HG02973 (cell line): ENCODE results near the gene OR6X1.
A peak's percentile ranks its signal among the peaks of the same experiment; 100 is the strongest.
"Not testable (repeated sequence)": the region's sequence is repeated elsewhere in the genome, so short reads cannot be mapped to it uniquely, and the experiment has no call there.

Experiments used
- ATAC-seq: cut with Tn5 transposase; IDR thresholded peaks from one replicate; pipeline ENCODE4 v1.9.1; 2021; ENCODE audit warnings: moderate library complexity; ENCODE audit not compliant: unreplicated experiment

OR6X1 gene

DNA sequence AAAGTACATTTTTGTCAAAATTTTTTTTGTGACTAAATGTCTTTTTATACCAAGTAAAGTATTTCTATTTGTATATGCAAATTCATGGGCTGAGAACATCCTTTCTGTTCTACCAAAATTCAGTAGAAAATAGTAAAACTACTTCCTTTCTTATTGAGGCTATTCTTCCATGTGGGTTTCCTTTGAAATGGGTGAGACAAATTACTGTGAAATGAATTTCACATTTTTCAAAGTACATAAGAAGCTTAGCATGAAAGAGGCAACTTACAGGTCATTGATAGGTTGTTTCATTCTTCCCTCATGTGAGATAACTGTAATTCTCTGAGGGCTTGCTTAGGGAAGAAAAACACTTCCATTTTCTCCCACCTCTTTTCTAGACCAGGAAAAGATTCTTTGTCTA lies 1.0 kb upstream of the OR6X1 start:
- no peak for ATAC-seq

DNA sequence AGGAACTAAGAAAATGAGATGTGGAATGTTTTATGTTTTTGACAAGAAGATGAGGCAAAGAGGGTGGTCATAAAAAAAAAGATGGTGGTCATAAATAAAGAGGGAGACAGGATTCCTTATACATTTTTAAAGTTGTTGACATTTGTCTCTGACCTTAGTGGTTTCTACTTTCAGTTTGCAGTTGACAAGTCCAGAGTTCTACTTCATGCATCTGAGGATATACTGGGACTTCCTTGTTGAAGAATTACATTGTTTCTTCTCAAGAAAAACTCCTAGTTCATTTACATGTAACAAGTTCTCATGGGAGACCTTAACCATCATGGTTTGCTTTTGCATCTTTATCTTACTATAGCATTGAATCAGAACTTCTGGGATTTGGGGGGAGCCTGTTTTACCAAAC lies 1.2 kb downstream of the OR6X1 start:
- ATAC-seq: no peak

DNA sequence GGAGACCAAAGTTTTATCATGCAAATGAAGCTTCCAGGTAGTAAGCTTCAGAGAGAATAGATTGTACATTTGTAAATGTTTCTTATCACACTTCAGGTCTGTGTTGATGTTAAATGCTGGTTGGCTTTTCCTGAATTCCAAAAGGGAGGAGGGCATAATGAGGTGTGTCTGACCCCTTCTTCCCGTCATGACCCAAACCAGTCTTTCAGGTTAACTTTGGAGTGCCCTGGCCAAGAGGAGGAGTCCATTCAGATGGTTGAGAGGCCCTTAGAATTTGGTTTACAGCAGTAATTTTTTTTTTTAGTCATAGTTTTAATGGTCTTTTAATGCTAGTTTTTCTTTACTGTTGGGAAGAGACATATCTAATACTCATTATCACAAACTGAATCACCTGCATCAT lies 2.5 kb downstream of the OR6X1 start:
- ATAC-seq: no peak

DNA sequence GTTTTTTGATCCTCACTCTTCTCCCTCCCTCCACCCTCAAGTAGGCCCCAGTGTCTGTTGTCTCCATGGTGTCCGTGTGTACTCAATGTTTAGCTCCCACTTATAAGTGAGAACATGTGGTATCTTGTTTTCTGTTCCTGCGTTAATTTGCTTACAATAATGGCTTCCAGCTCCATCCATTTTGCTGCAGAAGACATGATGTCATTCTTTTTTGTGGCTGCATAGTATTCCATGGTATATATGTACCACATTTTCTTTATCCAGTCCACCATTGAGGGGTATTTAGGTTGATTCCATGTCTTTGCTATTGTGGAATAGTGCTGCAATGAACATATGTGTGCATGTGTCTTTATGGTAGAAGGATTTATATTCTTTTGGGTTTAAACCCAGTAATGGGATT lies 6.0 kb downstream of the OR6X1 start:
- not testable (repeated sequence) for ATAC-seq

DNA sequence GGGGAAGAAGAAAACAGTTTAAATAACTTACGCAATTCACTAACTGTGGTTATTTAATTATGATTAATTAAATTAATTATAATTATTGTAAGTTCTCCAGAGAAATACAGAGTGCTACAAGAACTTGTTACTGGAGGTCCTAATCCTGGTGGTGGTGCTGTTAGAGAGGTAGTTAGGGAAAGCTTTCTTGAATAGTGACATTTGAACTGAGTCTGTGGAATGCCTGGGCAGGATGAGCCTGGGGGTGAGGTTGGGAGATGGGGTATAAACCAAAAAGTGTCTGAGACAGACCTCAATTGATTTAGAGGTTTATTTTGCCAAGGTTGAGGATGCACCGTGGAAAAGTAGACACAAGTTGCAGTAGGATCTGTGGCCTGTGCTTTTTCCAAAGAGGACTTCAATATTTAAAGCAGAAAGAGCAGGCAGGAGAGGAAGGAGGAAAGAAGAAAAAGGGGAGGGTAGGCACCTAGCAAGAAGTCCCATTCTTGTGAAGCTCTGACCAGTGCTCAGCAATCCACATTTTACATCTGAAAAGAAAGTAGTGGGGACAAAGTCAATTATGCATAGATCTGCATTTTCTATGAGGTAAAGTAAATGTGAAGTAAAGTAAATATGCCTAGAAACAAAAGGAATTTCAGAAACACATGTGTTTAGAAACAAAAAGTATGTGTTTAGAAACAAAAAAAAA lies 8.4 kb downstream of the OR6X1 start:
- ATAC-seq: no peak

DNA sequence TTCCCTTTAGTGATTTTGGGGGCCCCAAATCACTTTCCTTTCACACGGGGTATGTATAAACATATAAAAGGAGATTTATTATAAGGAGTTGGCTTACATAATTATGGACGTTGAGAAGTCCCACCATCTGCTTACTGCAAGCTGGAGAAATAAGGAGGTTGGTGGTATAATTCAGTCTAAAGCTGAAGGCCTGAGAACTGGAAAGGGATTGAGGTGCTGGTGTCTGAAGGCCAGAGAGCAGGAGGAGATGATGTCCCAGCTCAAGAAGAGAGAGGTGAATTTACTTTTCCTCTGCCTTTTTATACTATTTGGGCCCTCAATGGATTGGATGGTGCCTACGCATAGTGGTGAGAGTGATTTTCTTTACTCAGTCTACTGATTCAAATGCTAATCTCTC lies 11.6 kb downstream of the OR6X1 start:
- no peak for ATAC-seq

DNA sequence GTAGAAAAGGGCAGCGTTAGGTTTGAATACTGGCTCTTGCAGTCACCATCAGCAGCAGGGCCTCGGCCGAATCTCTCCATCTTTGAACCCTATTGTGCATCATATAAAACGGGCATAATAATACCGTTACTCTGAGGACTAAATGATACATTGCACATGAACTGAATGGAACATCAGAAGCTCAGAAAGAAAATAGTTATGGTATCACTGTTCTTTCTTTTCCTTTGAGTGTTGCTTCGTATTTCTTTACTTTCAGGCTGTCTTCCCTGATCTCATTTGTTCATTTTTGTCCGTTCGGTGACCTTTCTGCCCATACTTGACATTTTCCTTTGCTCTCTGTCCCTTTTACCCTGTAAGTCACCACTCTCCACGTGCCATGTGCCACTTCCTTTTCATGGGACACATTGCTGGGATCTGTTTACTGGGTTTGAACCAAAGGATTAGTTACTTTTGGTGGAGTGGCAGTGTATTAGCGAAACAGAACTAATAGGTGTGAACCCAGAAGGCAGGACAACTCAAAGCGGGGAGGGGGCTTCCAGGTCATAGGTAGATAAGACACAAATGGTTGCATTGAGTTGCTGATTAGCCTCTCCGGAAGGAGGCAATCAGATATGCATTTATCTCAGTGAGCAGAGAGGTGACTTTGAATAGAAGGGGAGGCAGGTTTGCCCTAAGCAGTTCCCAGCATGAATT lies 12.1 kb downstream of the OR6X1 start:
- ATAC-seq: no peak

DNA sequence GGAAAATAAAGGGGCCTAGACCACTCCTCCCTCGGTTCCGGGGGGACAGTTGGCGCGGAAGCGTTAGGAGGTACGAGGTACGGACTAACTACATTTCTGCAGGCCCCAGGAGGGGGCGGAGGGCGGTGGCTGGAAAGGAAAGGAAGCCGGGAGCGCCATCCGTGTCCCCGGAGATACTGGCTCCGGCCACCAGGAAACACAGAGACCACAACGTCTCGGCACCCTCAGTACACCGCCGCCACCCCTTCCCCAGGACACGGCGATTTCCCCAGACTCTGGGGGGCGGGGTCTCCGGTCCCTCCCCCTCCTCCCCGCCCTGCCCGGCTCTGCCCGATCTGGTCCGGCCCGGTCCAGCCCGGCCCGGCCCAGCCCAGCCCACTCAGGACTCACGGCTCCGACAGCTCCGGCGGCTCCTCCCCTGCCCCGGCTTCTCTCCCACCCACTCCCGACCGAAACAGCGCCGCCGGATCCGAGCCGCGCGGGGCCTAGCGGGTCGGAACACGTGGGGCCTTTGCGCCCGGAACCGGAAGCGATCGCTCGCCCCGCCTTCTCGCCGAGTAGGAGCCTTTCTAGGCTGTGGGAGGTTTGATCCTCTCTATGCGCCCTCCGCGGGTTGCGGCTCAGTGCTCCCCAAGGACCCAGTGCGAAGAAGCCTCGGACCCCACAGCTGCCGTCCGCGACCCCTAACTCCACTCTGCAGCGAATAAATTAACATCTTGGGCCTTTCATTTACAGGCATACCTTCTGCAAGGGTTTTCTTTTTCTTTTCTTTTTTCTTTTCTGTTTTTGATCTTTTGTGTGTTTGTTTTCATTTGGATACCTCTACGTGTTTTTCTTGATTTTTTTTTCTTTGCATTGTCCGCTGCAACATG lies 12.9 kb downstream of the OR6X1 start, which contains the start of gene ZNF202:
Gene ZNF202 (minus strand): TSS at position 502 of the 872 bp plus-strand sequence. CDS start 10,772 bp downstream, outside the sequence.
- peak; percentile 98 for ATAC-seq

DNA sequence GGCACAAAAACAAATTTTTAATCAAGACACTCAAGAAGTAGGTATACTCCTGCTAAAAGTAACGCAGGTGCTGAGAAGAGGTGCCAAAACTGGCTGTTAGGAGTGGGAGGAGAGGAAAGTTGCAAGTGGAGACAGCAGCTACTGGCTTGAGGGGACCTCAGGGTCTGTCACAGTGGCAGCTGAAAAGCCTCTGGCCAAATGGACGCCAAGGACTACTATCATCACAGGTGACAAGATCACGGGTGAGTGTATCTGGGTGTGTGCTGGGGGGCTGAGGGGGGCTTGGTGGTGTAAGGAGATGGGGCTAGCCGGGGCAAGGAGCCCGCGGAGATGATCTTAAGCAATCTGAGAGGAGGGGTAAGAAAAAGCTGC lies 13.5 kb downstream of the OR6X1 start:
- ATAC-seq: no peak

DNA sequence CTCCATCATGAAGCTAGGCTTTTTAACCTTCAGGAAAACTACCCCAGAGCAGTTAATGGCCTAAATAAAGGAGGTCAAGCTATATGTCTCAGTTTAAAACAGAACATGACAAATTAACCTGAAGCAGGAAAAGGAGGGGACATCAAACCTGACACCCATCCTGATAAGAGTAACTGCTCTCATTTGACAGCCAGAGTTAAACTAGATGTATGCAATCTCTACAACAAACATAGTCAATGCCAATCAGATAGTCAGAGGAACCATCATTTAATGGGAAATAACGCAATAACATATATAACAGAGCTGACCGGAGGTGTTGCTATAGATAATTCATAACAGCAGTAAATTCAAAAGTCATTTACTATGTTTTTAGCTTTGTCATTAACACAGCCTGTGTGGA lies 15.9 kb downstream of the OR6X1 start:
- ATAC-seq: no peak

DNA sequence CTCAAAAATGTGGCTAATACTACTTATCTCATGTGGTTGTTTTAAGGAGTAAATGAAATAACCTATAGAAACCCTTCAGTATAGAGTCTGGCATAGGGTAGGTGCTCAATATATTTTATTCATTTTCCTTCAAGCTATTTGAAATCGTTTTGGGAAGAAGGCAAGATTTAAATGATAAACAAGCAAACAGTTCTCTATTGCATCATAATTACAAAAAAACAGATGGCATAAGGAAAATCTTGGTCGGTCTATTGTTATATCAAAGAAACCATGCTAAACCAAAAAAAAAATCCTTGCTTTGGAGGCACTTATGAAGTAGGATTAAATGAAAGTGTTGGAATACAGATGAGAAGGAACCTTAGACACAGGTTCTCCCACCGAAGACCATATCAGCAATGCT lies 17.5 kb downstream of the OR6X1 start:
- no peak for ATAC-seq

DNA sequence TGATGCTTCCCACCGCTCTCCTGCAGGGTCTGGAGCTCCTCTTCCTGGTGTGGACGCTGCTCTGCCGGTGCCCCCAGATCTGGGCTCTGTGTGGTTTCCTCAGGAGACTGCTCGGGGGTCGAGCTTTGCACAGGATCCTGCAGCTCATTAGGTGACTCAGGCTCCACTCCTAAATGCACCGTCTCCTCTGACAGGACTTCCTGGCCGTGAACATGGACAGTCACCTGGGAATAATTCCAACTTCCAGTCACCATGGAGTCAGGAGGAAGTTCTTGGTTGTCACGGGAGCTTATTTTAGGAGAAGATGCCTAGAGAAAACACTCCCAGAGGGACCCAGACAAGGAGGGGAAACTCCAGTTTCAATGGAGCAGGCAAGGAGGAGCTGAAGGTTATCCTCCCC lies 24.7 kb downstream of the OR6X1 start:
- no peak for ATAC-seq

DNA sequence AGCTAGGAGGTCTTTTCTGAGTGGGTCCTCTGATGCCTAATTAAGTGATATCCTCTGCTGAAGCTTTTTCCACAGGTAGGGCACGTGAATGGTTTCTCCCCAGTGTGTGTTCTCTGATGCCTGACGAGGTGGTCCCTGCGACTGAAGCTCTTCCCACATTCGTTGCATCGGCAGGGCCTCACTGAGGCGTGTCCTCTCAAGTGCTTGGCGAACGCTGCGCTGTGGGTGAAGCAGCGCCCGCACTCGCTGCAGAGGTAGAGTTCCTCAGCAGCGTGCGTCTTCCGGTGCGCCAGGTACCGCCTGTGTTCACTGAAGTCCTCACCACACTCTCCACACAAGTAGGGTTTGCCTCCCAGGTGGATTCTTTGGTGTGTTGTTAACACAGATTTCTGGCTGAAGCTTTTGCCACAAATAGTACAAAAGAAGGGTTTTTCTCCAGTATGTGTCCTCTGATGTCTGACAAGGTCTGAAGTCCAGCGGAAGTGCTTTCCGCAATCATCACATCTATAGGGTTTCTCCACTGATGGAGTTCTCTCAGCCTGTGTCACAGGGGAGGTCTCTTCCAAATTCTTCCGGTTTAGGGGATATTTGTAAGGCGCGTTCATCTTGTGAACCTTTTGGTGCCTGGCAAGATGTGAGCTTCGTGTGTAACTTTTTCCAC lies 28.2 kb downstream of the OR6X1 start:
- ATAC-seq: no peak

DNA sequence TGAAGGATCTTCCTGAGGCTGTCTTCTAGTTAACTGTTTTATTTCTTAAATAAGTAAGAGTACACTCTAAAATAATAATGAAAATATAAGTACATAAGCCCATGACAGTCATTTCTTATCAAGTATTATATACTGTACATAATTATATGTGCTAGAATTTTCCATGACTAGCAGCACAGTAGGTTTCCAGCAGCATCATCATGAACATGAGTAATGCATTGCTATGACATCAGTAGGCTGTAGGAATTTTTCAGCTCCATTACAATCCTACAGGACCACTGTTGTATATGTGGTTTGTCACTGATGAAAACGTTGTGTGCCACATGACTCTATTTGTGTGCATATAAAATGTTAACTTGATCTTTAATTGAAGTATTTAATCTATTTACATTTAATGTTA lies 34.9 kb downstream of the OR6X1 start:
- no peak for ATAC-seq

DNA sequence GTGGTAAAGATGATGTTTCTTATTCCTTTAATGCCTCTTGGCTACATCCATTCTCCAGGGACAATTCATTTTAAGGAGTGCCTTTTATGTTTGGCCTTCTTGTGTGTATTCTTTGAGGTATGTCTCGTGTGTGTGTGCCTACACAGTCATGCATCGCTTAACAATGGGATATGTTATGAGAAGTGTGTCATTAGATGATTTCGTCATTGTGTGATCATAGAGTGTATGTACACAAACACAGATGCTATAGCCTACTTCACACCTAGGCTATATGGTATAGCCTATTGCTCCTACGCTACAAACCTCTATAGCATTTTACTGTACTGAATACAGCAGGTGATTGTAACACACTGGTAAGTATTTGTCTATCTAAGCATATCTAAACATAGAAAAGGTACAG lies 35.8 kb downstream of the OR6X1 start:
- ATAC-seq: no peak

DNA sequence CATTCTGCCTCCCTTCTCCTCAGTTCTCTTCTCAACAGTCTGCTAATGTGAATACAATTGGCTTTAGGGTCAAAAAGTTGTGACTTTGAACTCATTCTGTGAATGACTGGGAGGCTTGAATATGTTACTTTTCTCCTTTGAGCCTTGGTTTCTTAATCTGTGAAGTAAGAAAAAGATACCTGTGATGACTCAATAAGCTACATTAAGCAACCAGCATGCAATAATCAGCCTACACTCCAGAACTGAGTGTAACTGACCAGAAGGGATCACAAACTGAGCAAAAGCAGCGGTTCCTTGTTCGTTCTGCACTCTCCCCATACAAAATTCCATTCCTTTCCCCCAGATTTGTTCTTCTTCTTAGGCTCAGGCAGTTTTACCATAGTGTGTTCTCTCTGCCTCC lies 36.3 kb downstream of the OR6X1 start:
- no peak for ATAC-seq

DNA sequence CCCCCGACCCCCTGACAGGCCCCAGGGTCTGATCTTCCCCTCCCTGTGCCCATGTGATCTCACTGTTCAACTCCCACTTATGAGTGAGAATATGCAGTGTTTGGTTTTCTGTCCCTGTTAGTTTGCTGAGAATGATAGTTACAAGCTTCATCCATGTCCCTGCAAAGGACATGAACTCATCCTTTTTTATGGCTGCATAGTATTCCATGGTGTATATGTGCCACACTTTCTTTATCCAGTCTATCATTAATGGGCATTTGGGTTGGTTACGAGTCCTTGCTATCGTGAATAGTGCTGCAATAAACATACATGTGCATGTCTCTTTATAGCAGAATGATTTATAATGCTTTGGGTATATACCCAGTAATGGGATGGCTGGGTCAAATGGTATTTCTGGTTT lies 41.7 kb downstream of the OR6X1 start:
- ATAC-seq: not testable (repeated sequence)

DNA sequence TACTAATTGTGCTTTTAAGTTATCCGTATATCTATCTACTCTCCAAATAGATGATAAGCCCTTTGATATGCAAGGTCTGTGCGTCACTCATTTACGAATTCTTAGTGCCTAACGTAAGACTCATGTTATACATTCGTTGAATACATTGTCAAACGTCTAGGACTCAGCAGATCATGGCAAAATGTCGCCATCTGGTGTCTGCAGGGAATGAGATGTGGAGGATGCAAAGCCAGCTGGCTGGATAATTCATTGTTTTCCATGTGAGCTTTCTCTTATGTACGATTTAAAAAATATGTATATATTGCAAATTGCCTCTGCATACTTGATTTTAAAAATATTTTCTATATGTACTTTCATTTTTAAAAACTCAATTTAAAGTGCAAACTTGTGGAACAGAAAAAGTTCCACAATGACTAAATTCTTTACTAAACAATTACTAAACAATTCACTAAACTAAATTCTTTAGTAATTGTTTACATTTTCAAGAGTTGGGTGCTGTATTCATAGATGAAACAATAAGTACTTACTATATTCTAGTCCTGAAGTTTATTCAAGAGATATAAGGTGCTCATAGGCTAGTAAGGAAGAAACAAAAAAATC lies 46.6 kb downstream of the OR6X1 start:
- no peak for ATAC-seq

DNA sequence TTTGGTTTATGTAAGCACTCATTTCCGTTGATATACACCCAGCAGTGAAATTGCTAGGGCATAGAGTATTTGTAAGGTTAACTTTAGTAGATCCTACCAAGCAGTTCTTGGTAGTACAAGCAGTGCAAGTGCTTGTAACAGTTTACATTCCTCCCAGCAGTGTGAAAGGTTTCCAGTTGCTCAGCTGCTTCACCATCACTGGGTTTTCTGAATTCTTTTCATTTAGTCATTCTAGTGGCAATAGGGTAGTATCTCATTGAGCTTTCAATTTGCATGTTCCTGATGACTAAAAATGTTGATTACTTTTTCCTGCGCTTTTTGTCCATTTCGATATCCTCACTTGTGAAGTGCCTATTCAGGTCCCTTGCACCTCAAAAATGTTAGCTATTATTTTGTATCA lies 47.1 kb downstream of the OR6X1 start:
- no peak for ATAC-seq

DNA sequence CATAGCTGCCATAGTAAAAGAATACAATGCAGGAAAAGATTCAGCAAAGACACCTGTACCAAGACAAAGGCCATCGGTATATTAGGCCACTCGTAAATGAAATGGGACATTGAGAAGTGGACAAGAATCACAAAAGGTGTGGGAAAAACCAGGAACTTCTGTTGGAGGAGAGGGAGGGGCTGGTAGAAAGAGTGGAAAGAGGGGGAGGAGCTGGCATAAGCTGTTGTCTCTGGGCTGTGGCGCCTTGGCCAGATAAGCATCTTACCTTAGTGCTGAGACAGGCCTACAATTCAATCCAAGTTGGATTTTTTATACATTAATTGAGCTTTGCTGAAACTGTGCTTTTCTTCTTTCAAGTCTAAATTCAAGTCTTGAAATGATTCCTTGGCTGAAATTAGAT lies 50.0 kb downstream of the OR6X1 start:
- no peak for ATAC-seq
